HG03135 (cell line): ENCODE measurements around the gene CCDC152.
"Not testable (repeated sequence)": the region's sequence is repeated elsewhere in the genome, so short reads cannot be mapped to it uniquely, and the experiment has no call there.

Source experiments
- ATAC-seq: cut with Tn5 transposase; IDR thresholded peaks from one replicate; pipeline ENCODE4 v1.9.1; 2021; ENCODE audit warnings: mild to moderate bottlenecking, moderate library complexity; ENCODE audit not compliant: unreplicated experiment

Gene CCDC152

GRCh38 chr5:42811591-42812446 is 55.2 kb downstream of the CCDC152 start, which contains the start of gene SELENOP:
Gene SELENOP (minus strand): TSS chr5:42811892. CDS start chr5:42808353, 3,539 bp downstream.
- ATAC-seq: no peak

DNA sequence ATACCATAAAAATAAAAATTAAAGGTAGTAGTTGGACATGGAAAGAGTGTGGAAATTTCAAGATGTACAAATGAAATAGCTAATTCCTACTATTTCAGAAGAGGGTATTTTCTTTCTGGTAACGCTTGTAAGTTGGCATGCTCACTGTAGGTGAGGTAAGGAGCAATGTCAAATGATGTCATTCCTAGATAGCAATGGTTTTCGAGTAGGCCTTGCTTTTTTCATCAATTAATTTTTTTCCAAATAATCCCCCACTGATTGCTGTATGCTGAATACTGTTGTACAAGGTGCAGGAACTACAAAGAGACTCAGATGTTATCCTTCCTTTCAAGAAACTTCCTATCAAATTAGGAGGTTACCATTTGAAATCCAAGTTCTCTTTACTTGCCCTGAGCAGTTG is 56.0 kb downstream of the CCDC152 start:
- ATAC-seq: no peak

- no peak for ATAC-seq
Observed at GRCh38 chr5:42813533-42813932, 56.9 kb downstream of the CCDC152 start.

DNA sequence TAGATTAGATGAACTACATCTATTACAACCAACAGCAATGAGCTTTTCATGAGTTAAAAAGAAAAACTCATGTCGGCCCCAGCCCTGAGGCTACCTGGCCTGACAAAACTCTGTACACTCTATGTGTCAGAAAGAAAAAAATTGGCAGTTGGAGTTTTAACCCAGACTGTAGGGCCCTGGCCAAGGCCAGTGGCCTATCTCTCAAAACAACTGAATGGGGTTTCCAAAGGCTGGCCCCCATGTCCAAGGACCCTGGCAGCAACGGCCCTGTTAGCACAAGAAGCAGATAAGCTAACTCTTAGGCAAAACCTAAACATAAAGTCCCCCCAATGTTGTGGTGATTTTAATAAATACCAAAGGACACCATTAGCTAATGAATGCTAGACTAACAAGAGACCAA is 59.9 kb downstream of the CCDC152 start:
- ATAC-seq: not testable (repeated sequence)

- no peak for ATAC-seq
Observed at GRCh38 chr5:42819745-42820144, 63.1 kb downstream of the CCDC152 start.

GRCh38 chr5:42822548-42822947 is 65.9 kb downstream of the CCDC152 start:
- ATAC-seq: no peak

DNA sequence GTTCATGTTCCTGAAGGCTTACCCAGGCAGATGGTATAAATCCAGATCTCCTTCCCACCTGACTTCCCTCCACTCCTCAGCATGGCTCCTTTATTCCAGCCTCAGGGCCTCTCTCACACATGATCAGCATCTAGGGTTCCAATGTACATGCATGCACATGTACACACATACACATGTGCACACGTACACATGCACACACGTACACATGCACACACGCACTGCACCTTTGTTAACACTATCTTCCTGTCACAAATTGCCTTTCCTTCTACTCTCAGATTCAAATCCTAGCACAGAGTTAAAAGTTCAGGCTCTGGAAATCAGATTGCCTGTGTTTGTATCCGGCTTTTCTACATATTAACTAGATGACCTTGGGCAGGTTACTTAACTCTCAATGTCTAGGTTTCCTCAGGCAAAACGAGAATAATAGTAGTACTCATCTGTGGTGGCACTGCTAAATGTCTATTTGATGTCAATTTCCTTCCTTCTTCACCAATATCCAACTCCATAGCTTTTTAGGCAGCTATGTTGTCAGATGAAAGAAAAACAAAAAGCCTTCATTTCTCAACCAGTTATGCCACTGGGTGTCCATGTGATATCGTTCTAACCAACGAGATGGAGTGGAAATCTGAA is 67.8 kb downstream of the CCDC152 start:
- ATAC-seq: no peak

DNA sequence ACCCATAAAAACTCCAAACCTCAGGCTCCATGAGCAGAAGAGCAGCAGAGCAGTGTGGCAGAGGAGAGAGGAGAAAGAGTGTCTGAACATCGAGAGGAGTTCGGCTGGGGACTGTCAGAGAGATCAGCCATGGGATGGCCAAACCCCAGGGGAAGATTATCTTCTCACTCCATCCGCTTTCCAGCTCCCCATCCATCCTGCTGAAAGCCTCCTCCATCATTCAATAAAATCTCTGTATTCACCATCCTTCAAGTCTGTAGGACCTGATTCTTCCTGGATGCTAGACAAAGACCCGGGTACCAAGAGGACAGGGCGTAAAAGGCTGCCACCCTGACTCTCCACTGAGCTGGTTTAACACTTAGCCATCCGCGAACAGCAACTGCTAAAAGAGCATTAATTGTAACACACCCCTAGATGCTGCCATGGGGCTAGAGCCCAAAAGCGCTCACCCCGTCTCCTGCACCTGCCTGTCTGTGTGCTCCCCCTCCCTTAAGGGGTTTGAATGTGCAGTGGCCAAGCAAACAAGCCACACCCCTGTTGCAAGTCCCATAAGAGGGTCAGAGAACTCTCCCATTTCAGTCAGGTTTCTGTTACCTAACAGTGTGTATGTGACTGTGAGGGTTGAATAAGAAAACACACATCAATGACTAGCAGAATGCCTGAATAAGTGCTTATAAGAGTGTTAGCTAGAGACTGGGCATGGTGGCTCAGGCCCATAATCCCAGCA is 69.0 kb downstream of the CCDC152 start:
- no peak for ATAC-seq

DNA sequence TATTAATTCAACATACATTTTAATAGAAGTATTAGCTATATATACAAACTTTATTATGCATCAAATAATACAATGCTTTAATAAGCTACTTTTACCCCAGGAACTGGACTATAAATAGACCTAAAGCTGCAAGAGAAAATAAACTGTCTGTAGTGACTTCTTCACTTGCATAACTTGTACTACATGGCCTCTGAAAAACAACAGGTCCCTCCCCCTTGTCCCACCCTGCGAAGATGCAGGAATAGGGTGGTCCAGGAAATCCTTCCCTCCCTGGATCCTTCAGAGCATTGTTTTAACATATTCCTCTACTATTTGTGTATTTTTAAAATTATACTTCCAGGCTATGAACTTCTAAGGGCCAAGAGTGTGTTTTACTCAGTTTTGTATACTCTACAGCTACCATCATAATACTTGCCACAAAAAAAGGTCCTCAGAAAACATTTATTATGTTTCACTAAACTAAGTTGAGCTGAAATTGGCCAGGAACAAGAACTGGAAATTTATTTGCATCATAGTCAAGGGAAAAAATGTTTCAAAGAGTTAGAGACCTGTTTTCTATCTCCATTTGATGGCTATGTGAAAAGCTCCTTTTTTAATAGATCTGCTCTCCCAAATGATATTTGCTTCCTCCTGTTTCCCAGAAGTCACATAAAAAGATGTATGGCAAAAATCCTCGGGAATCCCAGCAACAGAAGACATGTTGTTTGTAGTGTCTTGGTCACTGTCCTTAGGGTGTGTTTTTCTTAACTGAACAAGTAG is 70.3 kb downstream of the CCDC152 start:
- no peak for ATAC-seq

DNA sequence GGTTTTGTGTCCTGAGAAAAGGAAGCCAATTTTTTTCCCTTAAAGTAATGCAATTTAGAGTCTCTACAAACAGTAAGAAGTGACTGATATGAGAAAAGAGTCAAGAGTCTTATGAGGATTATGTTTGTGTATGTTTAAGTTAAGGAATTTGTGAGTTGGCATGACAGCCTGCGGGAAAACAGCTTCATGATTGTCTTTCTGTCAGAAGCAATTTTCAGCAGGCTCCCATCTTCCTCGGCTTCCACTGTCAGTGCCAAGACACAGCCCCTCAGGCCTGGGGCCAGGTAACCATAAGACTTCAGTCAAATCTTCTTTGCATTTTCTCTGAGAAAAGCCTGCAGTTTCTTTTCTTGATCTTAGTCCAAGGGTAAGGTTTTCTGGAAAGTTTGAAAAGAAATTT is 72.1 kb downstream of the CCDC152 start:
- ATAC-seq: no peak

DNA sequence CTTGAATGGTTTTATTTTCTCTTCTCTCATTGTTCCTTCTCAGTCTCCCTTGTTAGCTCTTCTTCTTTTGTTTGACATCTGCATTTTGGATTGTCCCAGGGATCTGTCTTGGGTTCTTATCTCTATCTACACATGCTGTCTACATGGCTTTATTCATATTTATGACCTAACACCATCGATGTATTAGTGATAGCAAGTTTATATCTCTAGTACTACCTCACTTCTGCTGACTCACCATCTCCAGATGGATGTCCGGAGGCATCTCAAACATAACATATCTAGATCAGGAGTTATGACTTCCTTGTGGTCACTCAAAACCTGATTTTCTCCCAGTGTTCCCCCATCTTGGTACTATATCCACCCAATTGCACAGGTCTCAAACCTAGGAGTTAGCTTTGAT is 74.3 kb downstream of the CCDC152 start:
- ATAC-seq: no peak

GRCh38 chr5:42832060-42832459 is 75.4 kb downstream of the CCDC152 start:
- no peak for ATAC-seq

DNA sequence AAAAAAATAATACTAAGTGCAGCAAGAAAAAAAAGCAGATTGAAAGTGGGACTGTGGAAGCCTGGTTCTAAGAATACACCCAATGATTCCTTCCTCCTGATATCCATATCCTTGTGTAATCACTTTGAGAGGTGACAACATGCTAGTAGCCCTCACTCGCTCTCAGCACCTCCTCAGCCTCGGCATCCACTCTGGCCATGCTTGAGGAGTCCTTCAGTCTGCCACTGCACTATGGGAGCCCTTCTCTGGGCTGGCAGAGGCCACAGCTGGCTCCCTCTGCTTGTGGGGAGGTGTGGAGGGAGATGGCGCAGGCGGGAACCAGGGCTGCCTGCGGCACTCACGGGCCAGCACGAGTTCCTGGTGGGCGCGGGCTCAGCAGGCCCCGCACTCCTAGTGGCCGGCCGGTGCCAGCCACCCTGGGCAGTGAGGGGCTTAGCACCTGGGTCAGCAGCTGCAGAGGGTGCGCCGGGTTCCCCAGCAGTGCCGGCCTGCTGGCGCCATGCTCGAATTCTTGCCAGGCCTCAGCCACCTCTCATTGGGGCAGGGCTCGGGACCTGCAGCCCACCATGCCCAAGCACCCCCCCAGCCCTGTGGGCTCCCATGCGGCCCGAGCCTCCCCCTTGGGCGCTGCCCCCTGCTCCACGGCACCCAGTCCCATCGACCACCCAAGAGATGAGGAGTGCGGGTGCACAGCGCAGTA is 79.6 kb downstream of the CCDC152 start:
- no peak for ATAC-seq

DNA sequence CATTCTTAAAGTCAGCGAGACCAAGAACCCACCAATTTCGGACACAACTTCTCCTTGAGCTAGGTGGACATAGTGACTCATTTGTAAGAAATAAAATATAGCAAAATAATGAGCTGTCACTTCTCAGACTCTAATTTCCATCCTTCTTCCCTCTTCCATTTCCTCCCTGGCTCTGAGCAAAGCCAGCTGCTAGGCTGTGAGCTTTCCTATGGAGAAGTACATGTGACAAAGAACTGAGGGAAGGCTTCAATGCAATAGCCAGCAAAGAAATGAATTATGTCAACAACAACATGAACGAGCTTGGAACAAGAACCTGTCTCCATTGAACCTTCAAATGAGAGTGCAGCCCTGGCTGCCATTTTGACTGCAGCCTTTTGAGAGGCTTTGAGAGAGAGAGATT is 81.0 kb downstream of the CCDC152 start:
- ATAC-seq: no peak

GRCh38 chr5:42839196-42839595 is 82.6 kb downstream of the CCDC152 start:
- ATAC-seq: no peak

- ATAC-seq: no peak
Observed at GRCh38 chr5:42840269-42840668, 83.7 kb downstream of the CCDC152 start.

GRCh38 chr5:42840842-42841567 is 84.4 kb downstream of the CCDC152 start:
- no peak for ATAC-seq

DNA sequence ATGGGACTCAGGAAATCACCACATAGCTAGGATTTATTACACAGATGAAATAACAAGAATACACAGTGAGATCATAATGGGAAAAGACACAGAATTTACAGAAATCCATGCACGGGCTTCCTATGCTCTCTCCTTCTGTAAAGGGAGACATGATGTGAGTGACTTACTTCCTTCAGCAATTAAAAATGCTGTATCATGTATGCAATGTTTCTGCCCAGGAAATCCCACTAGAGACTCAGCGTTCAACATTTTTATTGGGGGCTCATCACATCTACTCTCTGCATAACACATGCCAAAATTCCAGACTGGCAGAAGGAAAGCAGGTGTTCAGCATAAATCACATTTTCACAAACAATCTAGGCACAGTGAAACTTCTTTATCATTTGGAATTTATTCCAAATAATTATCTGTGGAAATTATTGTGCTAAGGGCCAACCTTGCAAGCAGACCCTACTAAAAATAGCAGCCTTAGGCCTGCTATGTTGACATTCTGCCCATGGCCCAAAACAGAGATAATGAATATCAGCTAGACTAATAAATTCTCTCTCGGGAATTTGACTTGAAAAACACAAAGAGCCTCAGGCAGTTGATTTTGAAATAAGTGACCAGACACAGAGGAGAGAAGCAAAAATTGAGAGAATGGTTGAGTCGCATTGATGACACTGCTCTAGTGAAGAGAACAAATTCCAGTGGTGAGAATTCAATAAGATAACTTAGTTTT is 86.5 kb downstream of the CCDC152 start:
- no peak for ATAC-seq

DNA sequence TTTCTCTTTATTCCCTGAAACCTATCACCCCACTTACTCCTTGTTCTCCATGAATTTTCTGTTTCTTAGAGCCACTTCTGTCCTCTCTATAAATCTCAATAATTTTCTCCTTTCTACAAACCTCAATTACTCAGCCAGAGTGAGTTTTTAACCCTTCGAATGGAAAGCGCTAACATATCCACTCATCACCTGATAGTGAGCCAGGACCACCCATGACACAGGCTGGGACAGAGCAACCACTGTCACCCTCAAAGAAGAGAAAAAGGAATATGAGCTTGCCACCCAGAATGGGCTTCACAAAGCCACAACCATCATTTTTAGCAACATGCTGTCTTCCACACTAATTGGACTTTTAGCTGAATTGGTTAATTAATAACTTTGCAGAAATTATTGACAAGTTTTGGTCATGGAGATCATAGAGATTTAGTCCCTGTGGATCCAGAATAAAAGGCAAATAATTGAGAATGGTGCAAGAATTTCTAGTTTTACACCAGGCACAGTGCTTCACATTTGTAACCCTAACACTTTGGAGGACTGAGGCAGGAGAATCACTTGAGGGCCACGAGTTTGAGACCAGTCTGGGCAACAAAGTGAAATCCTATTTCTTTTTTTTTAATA is 87.2 kb downstream of the CCDC152 start:
- no peak for ATAC-seq
